HepG2 (cell line): ENCODE data around the gene LCE3C. TPM values are rescaled to one million over a fixed set of nuclear protein-coding genes. Genes with fewer than 3 reads are reported as not detected.
A peak's percentile ranks its signal among the peaks of the same experiment; 100 is the strongest.

Source experiments
- ATAC-seq: fragments of 200-7000 bp; cut with Tn5 transposase; 3 replicates; pipeline ENCODE4 v1.9.1; 2020; ENCODE audit warnings: mild to moderate bottlenecking, moderate library complexity
- BruUV-seq: library from RNA; stranded (reverse); fragments of 400-500 nt; replicated peaks from 2 replicates; lab custom pipeline; 2021; lab: Mats Ljungman, UMichigan
- CTCF ChIA-PET: fragments of 300-600 bp; formaldehyde crosslinking; extraction: SDS; loops from one replicate; lab custom pipeline; 2021; ENCODE audit warnings: low total read pairs, inconsistent platforms, low intra/inter-chr PET ratio; lab: Yijun Ruan, JAX
- POLR2A ChIA-PET: fragments of 350-600 bp; sonication (Branson Sonifier 250); formaldehyde crosslinking; loops from one replicate; lab custom pipeline; 2020; ENCODE audit warnings: antibody characterized with exemption, inconsistent platforms; lab: Yijun Ruan, JAX
- DNase-seq: peaks from one replicate; pipeline ENCODE4 v3.0.0-alpha.2; 2015; ENCODE audit warnings: low spot score
- FAIRE-seq: peaks from 3 replicates; lab custom pipeline; 2011; peaks lifted over from hg19 to GRCh38; lab: Jason Lieb, UNC
- H2AFZ ChIP-seq: one replicate; pipeline ENCODE4 v1.6.1; 2011; ENCODE audit warnings: low read length, inconsistent platforms
- H3K27ac ChIP-seq: fragments of 300-600 bp; 3 replicates; pipeline ENCODE4 v1.8.0; 2011; ENCODE audit warnings: mixed run types, mild to moderate bottlenecking, mixed read lengths, low read length, inconsistent platforms; ENCODE audit not compliant: insufficient read depth; ENCODE audit errors: extremely low read length
- H3K27me3 ChIP-seq, 2 experiments: fragments of 200-600 bp in 1 of 2; 2 replicates in 1 of 2; 3 replicates in 1 of 2; pipeline versions ENCODE4 v1.6.0 to v1.8.0; 2011; ENCODE audit warnings: low read length in 2 of 2, mild to moderate bottlenecking in 2 of 2, moderate library complexity in 2 of 2, inconsistent platforms in 1 of 2; ENCODE audit not compliant: insufficient read depth in 2 of 2, control insufficient read depth in 1 of 2
- H3K36me3 ChIP-seq, 2 experiments: fragments of 200-600 bp in 1 of 2; replicated peaks in 1 of 2; 2 replicates in 1 of 2; 3 replicates in 1 of 2; pipeline versions ENCODE4 v1.5.1 to v1.8.0; 2011; ENCODE audit warnings: low read length in 2 of 2, inconsistent platforms in 1 of 2; ENCODE audit not compliant: insufficient read depth in 2 of 2, control insufficient read depth in 1 of 2
- H3K4me1 ChIP-seq: 2 replicates; pipeline ENCODE4 v1.5.1; 2012; ENCODE audit warnings: low read length, inconsistent platforms; ENCODE audit not compliant: insufficient read depth
- H3K4me2 ChIP-seq: 2 replicates; pipeline ENCODE4 v1.6.0; 2011; ENCODE audit warnings: low read depth, low read length, inconsistent platforms
- H3K4me3 ChIP-seq, 3 experiments: fragments of 200-600 bp in 1 of 3; sonication (generic), shearing (Covaris generic) in 1 of 3; replicated peaks in 1 of 3; 2 replicates each; pipeline ENCODE4 v1.5.1; 2011 to 2016; ENCODE audit warnings: low read length in 3 of 3, inconsistent platforms in 2 of 3, low read depth in 2 of 3, mild to moderate bottlenecking in 2 of 3, control low read depth in 1 of 3, mixed read lengths in 1 of 3; ENCODE audit not compliant: insufficient read depth in 1 of 3
- H3K79me2 ChIP-seq: one replicate; pipeline ENCODE4 v1.6.1; 2011; ENCODE audit warnings: low read length, inconsistent platforms; ENCODE audit not compliant: insufficient read depth
- H3K9ac ChIP-seq: 2 replicates; pipeline ENCODE4 v1.6.0; 2011; ENCODE audit warnings: mild to moderate bottlenecking, low read depth, low read length, inconsistent platforms; ENCODE audit not compliant: insufficient read depth
- H3K9me3 ChIP-seq: 2 replicates; pipeline ENCODE4 v1.5.1; 2012; ENCODE audit warnings: mild to moderate bottlenecking, low read length
- H4K20me1 ChIP-seq: 2 replicates; pipeline ENCODE4 v1.6.0; 2011; ENCODE audit warnings: inconsistent platforms, mild to moderate bottlenecking, low read length, moderate library complexity; ENCODE audit not compliant: insufficient read depth
- ARNTL ChIP-seq: sonication (generic); formaldehyde crosslinking; IDR thresholded peaks from 2 replicates; pipeline ENCODE4 v1.4.0; 2020; ENCODE audit warnings: mild to moderate bottlenecking, missing genetic modification reagents
- CHD4 ChIP-seq: fragments of 200-600 bp; sonication (generic); IDR thresholded peaks from 2 replicates; pipeline ENCODE4 v1.7.0; 2017; ENCODE audit warnings: mild to moderate bottlenecking, low read length, borderline replicate concordance
- DNMT1 ChIP-seq: sonication (generic); formaldehyde crosslinking; IDR thresholded peaks from 2 replicates; pipeline ENCODE4 v1.5.1; 2020; ENCODE audit warnings: mild to moderate bottlenecking, missing genetic modification reagents
- HCFC1 ChIP-seq: fragments of 150-350 bp; IDR thresholded peaks from 2 replicates; pipeline ENCODE4 v1.6.1; 2014; ENCODE audit warnings: low read depth, low read length
- HOXA7 ChIP-seq: sonication (generic); formaldehyde crosslinking; IDR thresholded peaks from 2 replicates; pipeline ENCODE4 v1.8.1; 2022; ENCODE audit warnings: mild to moderate bottlenecking, missing genetic modification reagents, moderate library complexity
- KDM4B ChIP-seq: sonication (generic); formaldehyde crosslinking; IDR thresholded peaks from 2 replicates; pipeline ENCODE4 v1.4.0; 2020; ENCODE audit warnings: missing genetic modification reagents
- KLF13 ChIP-seq: sonication (generic); formaldehyde crosslinking; IDR thresholded peaks from 2 replicates; pipeline ENCODE4 v1.4.0; 2020; ENCODE audit warnings: mild to moderate bottlenecking, missing genetic modification reagents
- KLF15 ChIP-seq: sonication (generic); formaldehyde crosslinking; IDR thresholded peaks from 2 replicates; pipeline ENCODE4 v1.8.1; 2023; ENCODE audit warnings: borderline replicate concordance, mild to moderate bottlenecking, inconsistent platforms, missing genetic modification reagents, mixed read lengths
- MAFG ChIP-seq: sonication (generic); formaldehyde crosslinking; IDR thresholded peaks from 2 replicates; pipeline ENCODE4 v1.5.1; 2020; ENCODE audit warnings: mild to moderate bottlenecking, missing genetic modification reagents
- NFYB ChIP-seq: sonication (generic); formaldehyde crosslinking; IDR thresholded peaks from 2 replicates; pipeline ENCODE4 v1.4.0; 2020; ENCODE audit warnings: missing genetic modification reagents
- NR2C2 ChIP-seq: sonication (generic); formaldehyde crosslinking; IDR thresholded peaks from 2 replicates; pipeline ENCODE4 v1.4.0; 2020; ENCODE audit warnings: missing genetic modification reagents, mild to moderate bottlenecking, moderate library complexity, borderline replicate concordance
- REL ChIP-seq: sonication (generic); formaldehyde crosslinking; conservative IDR thresholded peaks from 2 replicates; pipeline ENCODE4 v1.8.0; 2022; ENCODE audit warnings: mild to moderate bottlenecking, missing genetic modification reagents, moderate library complexity
- SMAD9 ChIP-seq: sonication (generic); formaldehyde crosslinking; IDR thresholded peaks from 2 replicates; pipeline ENCODE4 v1.5.1; 2020; ENCODE audit warnings: mild to moderate bottlenecking, missing genetic modification reagents
- TEAD2 ChIP-seq: sonication (generic); formaldehyde crosslinking; IDR thresholded peaks from 2 replicates; pipeline ENCODE4 v1.9.0; 2021; ENCODE audit warnings: missing genetic modification reagents
- U2AF1 ChIP-seq: fragments of 200-400 bp; formaldehyde crosslinking; optimal IDR thresholded peaks from 2 replicates; pipeline ENCODE3; 2017; ENCODE audit warnings: mild to moderate bottlenecking, low read depth, low read length
- XBP1 ChIP-seq: sonication (generic); formaldehyde crosslinking; IDR thresholded peaks from 2 replicates; pipeline ENCODE4 v1.5.0; 2020; ENCODE audit warnings: missing genetic modification reagents
- ZBTB43 ChIP-seq: sonication (generic); formaldehyde crosslinking; conservative IDR thresholded peaks from 2 replicates; pipeline ENCODE4 v1.4.0; 2020; ENCODE audit warnings: missing genetic modification reagents
- ZFP41 ChIP-seq: sonication (generic); formaldehyde crosslinking; IDR thresholded peaks from 2 replicates; pipeline ENCODE4 v1.4.0; 2020; ENCODE audit warnings: mild to moderate bottlenecking, missing genetic modification reagents, borderline replicate concordance
- ZSCAN29 ChIP-seq: sonication (generic); formaldehyde crosslinking; conservative IDR thresholded peaks from 2 replicates; pipeline ENCODE4 v1.4.0; 2020; ENCODE audit warnings: mild to moderate bottlenecking, missing genetic modification reagents
- WGBS: methylation state at CpG from one replicate; pipeline ENCODE4 v1.1.6; 2017; ENCODE audit warnings: low lambda C conversion rate; 5-methylcytosine and 5-hydroxymethylcytosine counted together
- in situ Hi-C: cut with HindIII; loops from 2 replicates; pipeline ENCODE4 v1.10.0; 2017; ENCODE audit warnings: low pct_unique_long_range_greater_than_20kb; ENCODE audit not compliant: extremely low pct_ligation_motif_present
- intact Hi-C: fragments of 100-400 bp; cut with micrococcal nuclease; formaldehyde crosslinking; loops from one replicate; pipeline ENCODE4 v1.10.0; 2022; ENCODE audit not compliant: unreplicated experiment
- polyA plus RNA-seq, 8 experiments: library from polyadenylated mRNA; depleted of rRNA in 3 of 8; stranded (reverse) in 7 of 8; unstranded in 1 of 8; fragments of >200 nt; fragmentation: Illumina TruSeq in 4 of 8; extraction: Trizol in 4 of 8; gene quantifications; 2 replicates each; pipeline versions ENCODE4 v1.2.1 to v1.2.3, GENCODE V29; 2011 to 2016; ENCODE audit warnings: low read depth in 4 of 8, missing spikeins in 1 of 8, mixed read lengths in 1 of 8; ENCODE audit not compliant: insufficient read depth in 1 of 8
- total RNA-seq, 5 experiments: library from RNA; depleted of rRNA; stranded (reverse); fragments of >200 nt; fragmentation: Illumina TruSeq; extraction: Trizol; gene quantifications; 2 replicates each; pipeline ENCODE4 v1.2.3, GENCODE V29; 2016; ENCODE audit warnings: low read depth in 1 of 5
- TF ChIP-seq, protein P1 (sequence below): sonication (generic); formaldehyde crosslinking; IDR thresholded peaks from 2 replicates; pipeline ENCODE4 v1.4.0; 2020; ENCODE audit warnings: missing genetic modification reagents, borderline replicate concordance
- TF ChIP-seq, protein P2 (sequence below), 2 experiments: sonication (generic) in 1 of 2; formaldehyde crosslinking in 1 of 2; IDR thresholded peaks; 2 replicates each; pipeline versions ENCODE4 v1.5.1 to v1.6.1; 2011 to 2020; ENCODE audit warnings: borderline replicate concordance in 1 of 2, low read depth in 1 of 2, low read length in 1 of 2, mild to moderate bottlenecking in 1 of 2, missing genetic modification reagents in 1 of 2, moderate library complexity in 1 of 2

LCE3C gene
- total and polyA plus RNA-seq, 2 of the 13 experiments (the other 11 are each of a cell fraction or from before 2014, with no cell fraction given) = not detected

- TF ChIP-seq, protein P1, sequence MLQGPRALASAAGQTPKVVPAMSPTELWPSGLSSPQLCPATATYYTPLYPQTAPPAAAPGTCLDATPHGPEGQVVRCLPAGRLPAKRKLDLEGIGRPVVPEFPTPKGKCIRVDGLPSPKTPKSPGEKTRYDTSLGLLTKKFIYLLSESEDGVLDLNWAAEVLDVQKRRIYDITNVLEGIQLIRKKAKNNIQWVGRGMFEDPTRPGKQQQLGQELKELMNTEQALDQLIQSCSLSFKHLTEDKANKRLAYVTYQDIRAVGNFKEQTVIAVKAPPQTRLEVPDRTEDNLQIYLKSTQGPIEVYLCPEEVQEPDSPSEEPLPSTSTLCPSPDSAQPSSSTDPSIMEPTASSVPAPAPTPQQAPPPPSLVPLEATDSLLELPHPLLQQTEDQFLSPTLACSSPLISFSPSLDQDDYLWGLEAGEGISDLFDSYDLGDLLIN (CRISPR knock-in tag) = no peak
- TF ChIP-seq CHD4 (no peak), ZSCAN29 (CRISPR knock-in tag) (no peak), KLF13 (CRISPR knock-in tag) (no peak), SMAD9 (no peak), TEAD2 (CRISPR knock-in tag) (no peak), ARNTL (CRISPR knock-in tag) (no peak)
- TF ChIP-seq, protein P2, sequence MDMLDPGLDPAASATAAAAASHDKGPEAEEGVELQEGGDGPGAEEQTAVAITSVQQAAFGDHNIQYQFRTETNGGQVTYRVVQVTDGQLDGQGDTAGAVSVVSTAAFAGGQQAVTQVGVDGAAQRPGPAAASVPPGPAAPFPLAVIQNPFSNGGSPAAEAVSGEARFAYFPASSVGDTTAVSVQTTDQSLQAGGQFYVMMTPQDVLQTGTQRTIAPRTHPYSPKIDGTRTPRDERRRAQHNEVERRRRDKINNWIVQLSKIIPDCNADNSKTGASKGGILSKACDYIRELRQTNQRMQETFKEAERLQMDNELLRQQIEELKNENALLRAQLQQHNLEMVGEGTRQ (IDR thresholded peaks at IDR 0.05; ENCODE audit: low read depth, low read length) = no peak
- TF ChIP-seq, protein P2 (CRISPR knock-in tag; IDR thresholded peaks at IDR 0.05; ENCODE audit: borderline replicate concordance) = no peak
- TF ChIP-seq, all 625 proteins: peak for 0
Measured at GRCh38 chr1:152585586-152585985, 14.4 kb upstream of the LCE3C start (continued).

- H4K20me1 ChIP-seq = no peaks in the 10 kb centered on the region
- in situ Hi-C loops (no loop called here), intact Hi-C loops (no loop called here)
- H3K9me3 ChIP-seq = no peaks in the 10 kb centered on the region
- ATAC-seq = peak; percentile 35; the same call in 1 of the 3 replicates
- no peak overlapping the region for H3K9ac ChIP-seq
- no peak overlapping the region for H2AFZ ChIP-seq
- no peak for TF ChIP-seq HCFC1
- TF ChIP-seq U2AF1 = no peak
- no peak for TF ChIP-seq KDM4B (CRISPR knock-in tag)
- TF ChIP-seq MAFG (CRISPR knock-in tag) = no peak
- TF ChIP-seq XBP1 (CRISPR knock-in tag) = no peak
- TF ChIP-seq KLF15 = no peak
- TF ChIP-seq HOXA7 = no peak
- TF ChIP-seq DNMT1 = no peak
- no peak for TF ChIP-seq ZFP41 (CRISPR knock-in tag)
- TF ChIP-seq NFYB (CRISPR knock-in tag) = no peak
- no peak for TF ChIP-seq NR2C2 (CRISPR knock-in tag)
- no peak for TF ChIP-seq REL (CRISPR knock-in tag)
- TF ChIP-seq ZBTB43 = no peak
- H3K4me3 ChIP-seq = no peak overlapping the region
- H3K4me1 ChIP-seq = 0 out of 2 replicates have a peak, but pooled peaks cover 5% of the 10 kb centered on the region
- 3% methylated on average over 2 of the region's 2 CpGs for WGBS
- H3K27me3 ChIP-seq = no peaks in the 10 kb centered on the region
- POLR2A ChIA-PET = no interaction called here
- DNase-seq = peak; percentile 55
- BruUV-seq = no TSS peak
- no peak for FAIRE-seq
- no peaks in the 10 kb centered on the region for H3K79me2 ChIP-seq
- no peaks in the 10 kb centered on the region for H3K36me3 ChIP-seq
- CTCF ChIA-PET = no interaction called here
- no peak overlapping the region for H3K4me2 ChIP-seq
- H3K27ac ChIP-seq = no peak overlapping the region
Measured at GRCh38 chr1:152596986-152597385, 3.0 kb upstream of the LCE3C start.
